SK-N-SH treated with all-trans-retinoic acid at 6 μM for 48 hours (cell line): Measurements from ENCODE around the gene SAMD10.

Experiments used
- CSRNP3 ChIP-seq: fragments of 250-450 bp; sonication (Bioruptor Pico); IDR thresholded peaks from 2 replicates; pipeline ENCODE4 v1.5.1; 2021; ENCODE audit warnings: mild to moderate bottlenecking, moderate library complexity
- RARB ChIP-seq: fragments of 250-450 bp; sonication (Bioruptor Pico); IDR thresholded peaks from 2 replicates; pipeline ENCODE4 v1.8.0; 2021; ENCODE audit warnings: mild to moderate bottlenecking, moderate library complexity
- ZC3H10 ChIP-seq: fragments of 250-450 bp; sonication (Bioruptor Pico); IDR thresholded peaks from 2 replicates; pipeline ENCODE4 v1.5.1; 2021; ENCODE audit warnings: mild to moderate bottlenecking, moderate library complexity
- ZFP30 ChIP-seq: fragments of 450-650 bp; formaldehyde crosslinking; IDR thresholded peaks from 2 replicates; pipeline ENCODE4 v1.5.0; 2022; ENCODE audit warnings: mild to moderate bottlenecking, moderate library complexity

DNA sequence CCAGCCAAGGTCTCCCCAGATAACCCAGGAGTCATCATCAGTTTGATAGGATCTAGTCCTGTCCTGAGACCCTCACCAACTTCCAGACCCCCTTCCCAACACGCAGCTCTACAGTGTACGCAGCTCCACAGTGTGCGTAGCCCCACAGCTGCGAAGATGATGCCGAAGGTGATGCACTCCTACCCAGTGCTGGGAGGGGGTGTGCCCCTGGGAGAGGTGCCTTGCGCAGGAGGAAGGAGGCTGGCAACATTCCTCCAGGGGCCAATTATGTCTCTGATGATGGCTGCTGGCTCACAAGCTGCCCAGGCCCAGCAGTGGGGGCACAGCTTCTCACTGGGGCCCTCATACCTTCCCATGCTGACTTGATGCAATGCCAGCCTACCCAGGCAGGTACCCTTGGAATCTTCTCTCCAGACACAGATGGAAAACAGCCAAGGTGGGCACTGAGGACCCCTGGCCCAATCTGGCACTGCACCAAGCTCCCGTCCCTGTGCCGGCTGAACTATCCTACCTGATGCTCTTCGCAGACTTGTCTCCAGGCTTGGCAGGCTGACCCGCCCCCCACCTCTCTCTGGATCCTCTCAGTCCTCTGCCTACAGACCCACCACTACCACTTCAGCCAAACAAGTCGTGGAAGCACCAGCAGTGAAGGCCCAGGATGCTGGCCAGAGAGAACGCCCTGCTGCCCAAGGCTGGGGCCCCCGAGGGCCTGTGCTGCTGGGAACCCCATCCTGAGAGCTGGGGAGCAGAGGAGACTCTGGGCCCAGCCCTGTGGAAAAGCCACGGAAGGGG lies 11.1 kb downstream of the SAMD10 start:
- no peak for TF ChIP-seq RARB (CRISPR knock-in tag)
- TF ChIP-seq ZFP30: no peak
- TF ChIP-seq CSRNP3: no peak
- TF ChIP-seq ZC3H10 (CRISPR knock-in tag): no peak
